ENCODE measurements around the gene INVS. TPM values are rescaled to one million over a fixed set of nuclear protein-coding genes. Genes with fewer than 3 reads are reported as not detected.

Gene INVS
- total RNA-seq, 1 experiment from 2014 or later = 15.6 TPM

GRCh38 chr9:100120286-100120685 lies 21.2 kb downstream of the INVS start:
- no peak overlapping the region for H3K4me3 Mint-ChIP-seq (ENCODE audit: unreplicated experiment)
- Histone ChIP-seq H3K4me3 (ENCODE audit: low read depth, low read length) (no peak overlapping the region), H3K4me1 (no peaks in the 10 kb centered on the region), H3K36me3 (ENCODE audit: control insufficient read depth, insufficient read depth, low read length) (no peaks in the 10 kb centered on the region), H3K27me3 (replicated peaks; ENCODE audit: control insufficient read depth, insufficient read depth, low read length) (no peaks in the 10 kb centered on the region), H3K9me3 (no peaks in the 10 kb centered on the region)
- no peak overlapping the region for H3K27ac Mint-ChIP-seq (ENCODE audit: unreplicated experiment)
- H3K4me1 Mint-ChIP-seq (ENCODE audit: low read depth, unreplicated experiment) = no peaks in the 10 kb centered on the region
- no peaks in the 10 kb centered on the region for H3K36me3 Mint-ChIP-seq (ENCODE audit: insufficient read depth, unreplicated experiment)
- H3K9me3 Mint-ChIP-seq (ENCODE audit: unreplicated experiment) = no peaks in the 10 kb centered on the region
- BruUV-seq (replicated peaks) = no TSS peak
- CTCF ChIA-PET = no interaction called here
- no peaks in the 10 kb centered on the region for H3K27me3 Mint-ChIP-seq (ENCODE audit: insufficient read depth, unreplicated experiment)
- no peak for DNase-seq
- POLR2A ChIA-PET = no interaction called here
- intact Hi-C loops (cut with micrococcal nuclease; ENCODE audit: unreplicated experiment) = no loop called here
- TF ChIP-seq CTCF (IDR thresholded peaks at IDR 0.05; ENCODE audit: insufficient read depth in 1 of 2, low read depth in 1 of 2, low read length in 1 of 2, severe bottlenecking in 1 of 2, unreplicated experiment in 1 of 2) = no peak

DNA sequence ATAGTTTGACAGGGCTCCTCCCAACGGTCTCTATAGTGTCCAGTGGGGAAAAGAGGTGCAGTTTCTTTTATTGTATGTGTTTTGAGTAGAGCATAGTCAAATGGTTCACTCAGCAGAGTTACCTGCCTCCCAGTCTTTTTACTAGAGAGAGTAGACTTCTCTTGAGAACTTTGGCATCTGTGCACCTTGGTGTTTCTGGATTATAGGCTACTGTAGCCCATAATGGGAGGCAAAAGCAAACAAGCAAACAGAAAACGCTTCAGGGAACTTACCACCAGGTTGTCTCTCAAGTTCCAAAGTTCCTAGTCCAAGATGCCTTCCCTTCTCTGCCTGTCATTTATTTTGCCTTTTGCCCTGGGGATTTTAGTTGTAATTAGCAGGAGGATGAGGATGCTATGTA lies 26.2 kb downstream of the INVS start:
- ChIA-PET CTCF (no interaction called here), POLR2A (no interaction called here)
- no peak for TF ChIP-seq CTCF (IDR thresholded peaks at IDR 0.05; ENCODE audit: insufficient read depth in 1 of 2, low read depth in 1 of 2, low read length in 1 of 2, severe bottlenecking in 1 of 2, unreplicated experiment in 1 of 2)
- H3K9me3 ChIP-seq = no peaks in the 10 kb centered on the region
- H3K4me1 Mint-ChIP-seq (ENCODE audit: low read depth, unreplicated experiment) = no peaks in the 10 kb centered on the region
- no peaks in the 10 kb centered on the region for H3K27me3 Mint-ChIP-seq (ENCODE audit: insufficient read depth, unreplicated experiment)
- H3K9me3 Mint-ChIP-seq (ENCODE audit: unreplicated experiment) = no peaks in the 10 kb centered on the region
- H3K27me3 ChIP-seq (replicated peaks; ENCODE audit: control insufficient read depth, insufficient read depth, low read length) = no peaks in the 10 kb centered on the region
- intact Hi-C loops (cut with micrococcal nuclease; ENCODE audit: unreplicated experiment) = no loop called here
- no peaks in the 10 kb centered on the region for H3K4me1 ChIP-seq
- no peak overlapping the region for H3K27ac Mint-ChIP-seq (ENCODE audit: unreplicated experiment)
- H3K36me3 Mint-ChIP-seq (ENCODE audit: insufficient read depth, unreplicated experiment) = no peaks in the 10 kb centered on the region
- H3K4me3 Mint-ChIP-seq (ENCODE audit: unreplicated experiment) = no peak overlapping the region
- BruUV-seq (replicated peaks) = no TSS peak
- no peak overlapping the region for H3K4me3 ChIP-seq (ENCODE audit: low read depth, low read length)
- DNase-seq = no peak
- H3K36me3 ChIP-seq (ENCODE audit: control insufficient read depth, insufficient read depth, low read length) = no peaks in the 10 kb centered on the region

DNA sequence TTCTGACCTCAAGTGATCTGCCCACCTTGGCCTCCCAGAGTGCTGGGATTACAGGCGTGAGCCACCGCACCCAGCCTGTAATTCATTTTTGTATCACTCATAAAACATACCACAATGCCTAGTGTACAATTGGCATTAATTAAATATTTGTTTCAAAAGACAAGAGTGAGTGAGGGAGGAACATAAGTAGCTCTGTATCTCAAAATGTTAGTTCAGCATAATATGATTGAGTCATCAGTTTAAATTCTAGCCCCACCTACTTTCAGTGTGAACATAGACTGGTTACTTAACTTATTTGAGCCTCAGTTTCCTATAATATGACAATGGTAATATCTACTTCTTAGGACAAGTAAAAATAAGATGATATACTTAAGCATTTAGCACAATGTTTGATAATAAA lies 26.9 kb downstream of the INVS start:
- H3K27me3 Mint-ChIP-seq (ENCODE audit: insufficient read depth, unreplicated experiment) = no peaks in the 10 kb centered on the region
- H3K27me3 ChIP-seq (replicated peaks; ENCODE audit: control insufficient read depth, insufficient read depth, low read length) = no peaks in the 10 kb centered on the region
- H3K4me3 Mint-ChIP-seq (ENCODE audit: unreplicated experiment) = no peak overlapping the region
- CTCF ChIA-PET = no interaction called here
- no peak for DNase-seq
- BruUV-seq (replicated peaks) = no TSS peak
- POLR2A ChIA-PET = no interaction called here
- no peaks in the 10 kb centered on the region for H3K9me3 Mint-ChIP-seq (ENCODE audit: unreplicated experiment)
- H3K4me3 ChIP-seq (ENCODE audit: low read depth, low read length) = no peak overlapping the region
- no peaks in the 10 kb centered on the region for H3K36me3 Mint-ChIP-seq (ENCODE audit: insufficient read depth, unreplicated experiment)
- intact Hi-C loops (cut with micrococcal nuclease; ENCODE audit: unreplicated experiment) = no loop called here
- H3K4me1 ChIP-seq = no peaks in the 10 kb centered on the region
- H3K9me3 ChIP-seq = no peaks in the 10 kb centered on the region
- TF ChIP-seq CTCF (IDR thresholded peaks at IDR 0.05; ENCODE audit: insufficient read depth in 1 of 2, low read depth in 1 of 2, low read length in 1 of 2, severe bottlenecking in 1 of 2, unreplicated experiment in 1 of 2) = no peak
- H3K27ac Mint-ChIP-seq (ENCODE audit: unreplicated experiment) = no peak overlapping the region
- no peaks in the 10 kb centered on the region for H3K36me3 ChIP-seq (ENCODE audit: control insufficient read depth, insufficient read depth, low read length)
- H3K4me1 Mint-ChIP-seq (ENCODE audit: low read depth, unreplicated experiment) = no peaks in the 10 kb centered on the region

Measured in Caco-2 (cell line).